Measurements from ENCODE around the gene NUDT1. TPM values are rescaled to one million over a fixed set of nuclear protein-coding genes. Genes with fewer than 3 reads are reported as not detected.

NUDT1 gene
- total and polyA plus RNA-seq, 7 experiments from 2014 or later, result 14.0 to 77.7 (median 22.7) TPM

DNA sequence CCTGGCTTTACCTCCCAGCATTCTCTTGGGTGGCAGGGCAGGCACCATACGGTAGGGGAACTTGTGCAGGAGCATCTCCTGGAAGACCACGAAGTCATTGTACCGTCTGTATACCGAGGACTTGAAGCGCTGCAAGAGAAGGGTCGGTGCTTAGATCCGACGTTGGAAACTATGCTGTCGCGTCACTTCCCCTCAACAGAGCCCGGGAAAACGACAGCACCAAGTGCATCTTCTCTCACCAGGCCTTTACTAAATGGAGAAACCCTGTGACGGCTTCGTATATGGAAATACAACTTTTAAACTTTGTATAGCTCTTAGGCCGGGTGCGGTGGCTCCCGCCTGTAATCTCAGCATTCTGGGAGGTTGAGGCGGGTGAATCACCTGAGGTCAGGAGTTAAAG, 33.1 kb downstream of the NUDT1 start:
- ATAC-seq, result no peak
- H3K27ac Mint-ChIP-seq, result no peak overlapping the region
- H3K27me3 Mint-ChIP-seq, result no peaks in the 10 kb centered on the region
- peaks cover 0 to 2% (median 0%) of the 10 kb centered on the region in 11 donors for H3K9me3 Mint-ChIP-seq
- no peaks in the 10 kb centered on the region for H3K9me3 ChIP-seq (ENCODE audit: control insufficient read depth in 2 of 3, low read length in 3 of 3)
- H3K27me3 ChIP-seq (ENCODE audit: control insufficient read depth in 2 of 2, insufficient read depth in 2 of 2, low read length in 2 of 2), result no peaks in the 10 kb centered on the region
- peaks cover 0 to 17% (median 0%) of the 10 kb centered on the region in 3 experiments for H3K36me3 ChIP-seq (ENCODE audit: control insufficient read depth in 2 of 3, insufficient read depth in 3 of 3, low read length in 3 of 3)
- POLR2A ChIA-PET, result interaction anchor here (0.8 kb wide), 1 partner anchor 26 kb away, joined by 3 read pairs; no protein-coding TSS in a partner anchor
- intact Hi-C loops (cut with micrococcal nuclease), result no loop called here
- no peak overlapping the region for H3K4me3 Mint-ChIP-seq
- H3K4me1 Mint-ChIP-seq, result peaks cover 0 to 5% (median 3%) of the 10 kb centered on the region in 7 donors
- no peak overlapping the region for H3K4me3 ChIP-seq (ENCODE audit: low read length)
- DNase-seq, result no peak
- CTCF ChIA-PET, result no interaction called here
- H3K36me3 Mint-ChIP-seq, result peaks cover 0 to 33% (median 4%) of the 10 kb centered on the region in 5 donors
- H3K27ac ChIP-seq (ENCODE audit: low read depth, low read length), result no peak overlapping the region
- H3K4me1 ChIP-seq (ENCODE audit: control insufficient read depth in 2 of 2, insufficient read depth in 2 of 2, low read length in 2 of 2), result no peaks in the 10 kb centered on the region

DNA sequence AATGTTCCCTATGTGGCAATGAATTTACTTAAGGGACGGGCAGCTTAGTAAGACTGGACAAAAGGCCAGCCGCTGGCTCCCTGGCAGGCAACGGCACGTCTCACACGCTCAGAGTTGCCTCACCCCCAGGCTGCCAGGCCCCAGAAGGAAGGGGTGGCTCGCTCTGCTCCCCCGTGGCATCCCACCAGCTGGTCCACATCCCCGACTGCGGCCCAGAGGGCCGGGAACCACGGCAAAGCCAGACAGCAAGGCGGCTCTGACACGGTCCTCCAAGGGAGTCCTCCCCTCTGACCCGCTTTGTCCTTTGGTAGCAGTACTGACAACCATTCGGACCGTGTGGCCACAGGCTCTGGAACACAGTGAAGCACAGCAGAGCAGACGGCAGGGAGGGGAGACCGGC, 34.1 kb downstream of the NUDT1 start:
- no peak overlapping the region for H3K27ac Mint-ChIP-seq
- no peak for DNase-seq
- no peak overlapping the region for H3K4me3 ChIP-seq (ENCODE audit: low read length)
- peaks cover 0 to 32% (median 4%) of the 10 kb centered on the region in 5 donors for H3K36me3 Mint-ChIP-seq
- peaks cover 0 to 2% (median 0%) of the 10 kb centered on the region in 11 donors for H3K9me3 Mint-ChIP-seq
- H3K4me3 Mint-ChIP-seq, result no peak overlapping the region
- no peaks in the 10 kb centered on the region for H3K9me3 ChIP-seq (ENCODE audit: control insufficient read depth in 2 of 3, low read length in 3 of 3)
- intact Hi-C loops (cut with micrococcal nuclease), result no loop called here
- H3K27me3 ChIP-seq (ENCODE audit: control insufficient read depth in 2 of 2, insufficient read depth in 2 of 2, low read length in 2 of 2), result no peaks in the 10 kb centered on the region
- no peak overlapping the region for H3K27ac ChIP-seq (ENCODE audit: low read depth, low read length)
- ChIA-PET CTCF (no interaction called here), POLR2A (no interaction called here)
- no peaks in the 10 kb centered on the region for H3K4me1 ChIP-seq (ENCODE audit: control insufficient read depth in 2 of 2, insufficient read depth in 2 of 2, low read length in 2 of 2)
- H3K4me1 Mint-ChIP-seq, result peaks cover 0 to 10% (median 3%) of the 10 kb centered on the region in 7 donors
- no peak for ATAC-seq
- H3K27me3 Mint-ChIP-seq, result no peaks in the 10 kb centered on the region
- peaks cover 0 to 17% (median 0%) of the 10 kb centered on the region in 3 experiments for H3K36me3 ChIP-seq (ENCODE audit: control insufficient read depth in 2 of 3, insufficient read depth in 3 of 3, low read length in 3 of 3)

DNA sequence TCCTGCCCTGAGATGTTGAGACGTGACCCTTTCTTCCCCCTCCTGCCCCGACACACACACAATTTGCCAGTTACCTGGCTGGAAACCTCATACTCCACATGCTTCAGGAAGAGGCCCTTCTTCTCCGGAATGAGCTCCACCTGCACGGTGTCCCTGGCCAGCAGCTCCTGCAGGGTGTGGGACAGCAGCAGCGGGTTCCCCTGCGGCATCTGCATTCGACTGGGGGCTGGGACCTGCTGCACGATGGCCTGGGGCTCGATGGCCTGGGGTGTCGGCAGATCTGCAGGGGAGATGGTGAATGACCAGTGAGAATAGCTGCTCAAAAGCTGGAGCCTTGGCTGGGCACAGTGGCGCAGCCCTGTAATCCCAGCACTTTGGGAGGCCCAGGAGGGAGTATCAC, 36.0 kb downstream of the NUDT1 start:
- H3K4me3 Mint-ChIP-seq, result no peak overlapping the region
- Histone ChIP-seq H3K27ac (ENCODE audit: low read depth, low read length) (no peak overlapping the region), H3K27me3 (ENCODE audit: control insufficient read depth in 2 of 2, insufficient read depth in 2 of 2, low read length in 2 of 2) (no peaks in the 10 kb centered on the region), H3K9me3 (ENCODE audit: control insufficient read depth in 2 of 3, low read length in 3 of 3) (no peaks in the 10 kb centered on the region), H3K36me3 (ENCODE audit: control insufficient read depth in 2 of 3, insufficient read depth in 3 of 3, low read length in 3 of 3) (peaks cover 0 to 6% (median 0%) of the 10 kb centered on the region in 3 experiments), H3K4me1 (ENCODE audit: control insufficient read depth in 2 of 2, insufficient read depth in 2 of 2, low read length in 2 of 2) (no peaks in the 10 kb centered on the region), H3K4me3 (ENCODE audit: low read length) (no peak overlapping the region)
- POLR2A ChIA-PET, result no interaction called here
- DNase-seq (no peak), ATAC-seq (no peak)
- CTCF ChIA-PET, result no interaction called here
- intact Hi-C loops (cut with micrococcal nuclease), result no loop called here
- H3K27ac Mint-ChIP-seq, result no peak overlapping the region
- H3K9me3 Mint-ChIP-seq, result peaks cover 0 to 2% (median 0%) of the 10 kb centered on the region in 11 donors
- no peaks in the 10 kb centered on the region for H3K27me3 Mint-ChIP-seq
- H3K36me3 Mint-ChIP-seq, result peaks cover 0 to 22% (median 4%) of the 10 kb centered on the region in 5 donors
- H3K4me1 Mint-ChIP-seq, result peaks cover 0 to 10% (median 3%) of the 10 kb centered on the region in 7 donors

- CTCF ChIA-PET, result no interaction called here
- ATAC-seq, result no peak
- POLR2A ChIA-PET, result no interaction called here
These were observed 37.9 kb downstream of the NUDT1 start for GRCh38 chr7:2279896-2280295.

GRCh38 chr7:2280424-2280823, 38.4 kb downstream of the NUDT1 start:
- intact Hi-C loops (cut with micrococcal nuclease), result no loop called here
- Mint-ChIP-seq H3K27ac (no peak overlapping the region), H3K36me3 (peaks cover 0 to 12% (median 0%) of the 10 kb centered on the region in 5 donors), H3K4me1 (peaks cover 0 to 10% (median 3%) of the 10 kb centered on the region in 7 donors), H3K9me3 (peaks cover 0 to 2% (median 0%) of the 10 kb centered on the region in 11 donors), H3K27me3 (no peaks in the 10 kb centered on the region), H3K4me3 (no peak overlapping the region)
- H3K4me3 ChIP-seq (ENCODE audit: low read length), result no peak overlapping the region
- no peak overlapping the region for H3K27ac ChIP-seq (ENCODE audit: low read depth, low read length)
- ATAC-seq (no peak), DNase-seq (no peak)
- H3K9me3 ChIP-seq (ENCODE audit: control insufficient read depth in 2 of 3, low read length in 3 of 3), result no peaks in the 10 kb centered on the region
- ChIA-PET CTCF (interaction anchor here (0.7 kb wide), 1 partner anchor 914 kb away, joined by 4 read pairs; no protein-coding TSS in a partner anchor), POLR2A (interaction anchor here (0.6 kb wide), 1 partner anchor 110 kb away, joined by 3 read pairs; no protein-coding TSS in a partner anchor)
- no peaks in the 10 kb centered on the region for H3K4me1 ChIP-seq (ENCODE audit: control insufficient read depth in 2 of 2, insufficient read depth in 2 of 2, low read length in 2 of 2)
- H3K27me3 ChIP-seq (ENCODE audit: control insufficient read depth in 2 of 2, insufficient read depth in 2 of 2, low read length in 2 of 2), result no peaks in the 10 kb centered on the region
- no peaks in the 10 kb centered on the region for H3K36me3 ChIP-seq (ENCODE audit: control insufficient read depth in 2 of 3, insufficient read depth in 3 of 3, low read length in 3 of 3)

More at GRCh38 chr7:2279896-2280295, 37.9 kb downstream of the NUDT1 start:
- Mint-ChIP-seq H3K4me1 (peaks cover 0 to 10% (median 3%) of the 10 kb centered on the region in 7 donors), H3K9me3 (peaks cover 0 to 2% (median 0%) of the 10 kb centered on the region in 11 donors), H3K4me3 (no peak overlapping the region), H3K27ac (peak overlapping the region in 2 of 9 donors; percentile 69 to 76), H3K27me3 (no peaks in the 10 kb centered on the region), H3K36me3 (peaks cover 0 to 12% (median 0%) of the 10 kb centered on the region in 5 donors)
- intact Hi-C loops (cut with micrococcal nuclease), result no loop called here
- Histone ChIP-seq H3K36me3 (ENCODE audit: control insufficient read depth in 2 of 3, insufficient read depth in 3 of 3, low read length in 3 of 3) (peaks cover 0 to 2% (median 0%) of the 10 kb centered on the region in 3 experiments), H3K4me3 (ENCODE audit: low read length) (no peak overlapping the region), H3K27ac (ENCODE audit: low read depth, low read length) (no peak overlapping the region), H3K9me3 (ENCODE audit: control insufficient read depth in 2 of 3, low read length in 3 of 3) (no peaks in the 10 kb centered on the region), H3K4me1 (ENCODE audit: control insufficient read depth in 2 of 2, insufficient read depth in 2 of 2, low read length in 2 of 2) (no peaks in the 10 kb centered on the region), H3K27me3 (ENCODE audit: control insufficient read depth in 2 of 2, insufficient read depth in 2 of 2, low read length in 2 of 2) (no peaks in the 10 kb centered on the region)
- no peak for DNase-seq

DNA sequence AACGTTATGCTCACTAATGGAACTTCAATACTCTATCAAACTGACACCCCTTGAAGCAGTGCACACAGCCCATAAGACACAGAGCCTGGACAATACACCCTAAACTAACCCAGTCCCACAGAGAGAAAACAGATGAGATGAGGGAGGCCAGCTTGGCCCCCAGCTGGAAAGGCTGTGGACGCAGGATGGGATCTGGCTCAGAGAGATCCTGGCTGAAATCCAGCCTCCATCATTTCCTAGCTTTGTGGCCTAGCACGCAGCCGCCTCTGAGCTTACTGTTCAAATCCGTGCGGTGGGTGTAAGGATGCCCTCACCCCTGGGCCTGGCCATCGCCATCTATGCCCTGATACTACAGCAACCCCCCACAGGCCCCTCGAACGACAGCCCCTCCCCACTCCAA, 39.5 kb downstream of the NUDT1 start:
- ChIA-PET CTCF (no interaction called here), POLR2A (no interaction called here)
- no peaks in the 10 kb centered on the region for H3K27me3 Mint-ChIP-seq

DNA sequence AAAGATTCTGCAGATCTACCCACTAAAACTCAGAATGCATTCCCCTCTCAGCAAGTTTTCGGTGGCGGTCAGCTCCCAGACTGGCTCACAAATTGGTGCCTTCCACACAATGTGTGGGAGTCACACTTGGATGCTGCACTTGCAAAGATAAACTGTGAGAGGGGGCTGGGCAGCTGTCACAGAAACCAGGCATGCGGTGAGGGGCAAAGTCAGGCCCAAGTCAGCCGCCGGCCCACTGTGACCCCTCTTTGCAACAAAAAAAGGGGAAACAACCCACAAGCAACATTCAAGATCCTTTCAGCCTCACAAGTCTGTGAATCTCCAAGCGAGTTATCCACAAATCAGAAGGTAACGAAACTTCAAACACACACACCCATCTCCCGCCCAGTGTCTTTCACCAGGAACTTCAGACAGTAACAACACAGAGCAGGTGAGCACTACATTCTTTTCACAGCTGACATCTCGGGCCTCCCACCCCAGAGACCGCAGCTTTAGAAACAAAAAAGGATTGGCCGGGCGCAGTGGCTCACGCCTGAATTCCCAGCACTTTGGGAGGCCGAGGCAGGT, 40.2 kb downstream of the NUDT1 start:
- Histone ChIP-seq H3K27ac (ENCODE audit: low read depth, low read length) (no peak overlapping the region), H3K27me3 (ENCODE audit: control insufficient read depth in 2 of 2, insufficient read depth in 2 of 2, low read length in 2 of 2) (no peaks in the 10 kb centered on the region), H3K4me3 (ENCODE audit: low read length) (no peak overlapping the region), H3K4me1 (ENCODE audit: control insufficient read depth in 2 of 2, insufficient read depth in 2 of 2, low read length in 2 of 2) (no peaks in the 10 kb centered on the region), H3K36me3 (ENCODE audit: control insufficient read depth in 2 of 3, insufficient read depth in 3 of 3, low read length in 3 of 3) (no peaks in the 10 kb centered on the region), H3K9me3 (ENCODE audit: control insufficient read depth in 2 of 3, low read length in 3 of 3) (no peaks in the 10 kb centered on the region)
- Mint-ChIP-seq H3K9me3 (peaks cover 0 to 2% (median 0%) of the 10 kb centered on the region in 11 donors), H3K27ac (no peak overlapping the region), H3K4me3 (no peak overlapping the region), H3K27me3 (no peaks in the 10 kb centered on the region), H3K36me3 (peaks cover 0 to 6% (median 0%) of the 10 kb centered on the region in 5 donors), H3K4me1 (peaks cover 0 to 10% (median 3%) of the 10 kb centered on the region in 7 donors)
- intact Hi-C loops (cut with micrococcal nuclease), result no loop called here
- no peak for DNase-seq
- no peak for ATAC-seq
- POLR2A ChIA-PET, result no interaction called here
- CTCF ChIA-PET, result no interaction called here

More for the DNA sequence above, 39.5 kb downstream of the NUDT1 start:
- H3K4me1 Mint-ChIP-seq, result peaks cover 0 to 10% (median 3%) of the 10 kb centered on the region in 7 donors
- H3K36me3 ChIP-seq (ENCODE audit: control insufficient read depth in 2 of 3, insufficient read depth in 3 of 3, low read length in 3 of 3), result no peaks in the 10 kb centered on the region
- H3K4me1 ChIP-seq (ENCODE audit: control insufficient read depth in 2 of 2, insufficient read depth in 2 of 2, low read length in 2 of 2), result no peaks in the 10 kb centered on the region
- H3K36me3 Mint-ChIP-seq, result peaks cover 0 to 12% (median 0%) of the 10 kb centered on the region in 5 donors
- H3K9me3 Mint-ChIP-seq, result peaks cover 0 to 2% (median 0%) of the 10 kb centered on the region in 11 donors
- ATAC-seq (no peak), DNase-seq (no peak)
- no peak overlapping the region for H3K4me3 ChIP-seq (ENCODE audit: low read length)
- H3K27ac Mint-ChIP-seq, result no peak overlapping the region
- H3K4me3 Mint-ChIP-seq, result no peak overlapping the region
- no peak overlapping the region for H3K27ac ChIP-seq (ENCODE audit: low read depth, low read length)
- intact Hi-C loops (cut with micrococcal nuclease), result no loop called here
- H3K9me3 ChIP-seq (ENCODE audit: control insufficient read depth in 2 of 3, low read length in 3 of 3), result no peaks in the 10 kb centered on the region
- H3K27me3 ChIP-seq (ENCODE audit: control insufficient read depth in 2 of 2, insufficient read depth in 2 of 2, low read length in 2 of 2), result no peaks in the 10 kb centered on the region
